CD4-positive, CD25-positive, alpha-beta regulatory T cell (primary cell): ENCODE results near the gene GCH1. TPM values are rescaled to one million over a fixed set of nuclear protein-coding genes. Genes with fewer than 3 reads are reported as not detected.
A peak's percentile ranks its signal among the peaks of the same experiment; 100 is the strongest.

Experiments used
- ATAC-seq, 2 donors: fragments of 150-1000 bp; cut with Tn5 transposase; one replicate each; pipeline ENCODE4 v1.10.0; 2021; ENCODE audit warnings: low read depth in 2 of 2, moderate number of reproducible peaks in 2 of 2, moderate library complexity in 1 of 2
- DNase-seq, 3 donors: peaks; one replicate each; pipeline versions ENCODE4 v3.0.0 to v3.0.0-alpha.2; 2012 to 2022; ENCODE audit warnings: mixed read lengths in 1 of 3
- H3K27ac ChIP-seq: one replicate; pipeline ENCODE4 v1.7.0; 2013; ENCODE audit warnings: mild to moderate bottlenecking, low read length; ENCODE audit not compliant: insufficient read depth, poor library complexity, severe bottlenecking
- H3K27me3 ChIP-seq: one replicate; pipeline ENCODE4 v1.7.0; 2013; ENCODE audit warnings: low read length; ENCODE audit not compliant: control insufficient read depth, insufficient read depth
- H3K36me3 ChIP-seq: one replicate; pipeline ENCODE4 v1.7.0; 2013; ENCODE audit warnings: mild to moderate bottlenecking, low read length, moderate library complexity; ENCODE audit not compliant: control insufficient read depth, insufficient read depth
- H3K4me1 ChIP-seq: 2 replicates; pipeline ENCODE4 v1.7.0; 2013; ENCODE audit warnings: mild to moderate bottlenecking, low read length; ENCODE audit not compliant: insufficient read depth, control insufficient read depth, poor library complexity, severe bottlenecking
- H3K4me3 ChIP-seq: one replicate; pipeline ENCODE4 v1.7.0; 2013; ENCODE audit warnings: low read depth, mild to moderate bottlenecking, low read length, moderate library complexity
- H3K9me3 ChIP-seq, 2 experiments: 1 replicate in 1 of 2; 2 replicates in 1 of 2; pipeline ENCODE4 v1.7.0; 2013; ENCODE audit warnings: low read length in 2 of 2, mild to moderate bottlenecking in 1 of 2, moderate library complexity in 1 of 2; ENCODE audit not compliant: control insufficient read depth in 2 of 2
- H3K27ac Mint-ChIP-seq, 3 donors: one replicate each; pipeline ENCODE4 v1.8.0; 2020 to 2022; ENCODE audit warnings: mild to moderate bottlenecking in 3 of 3, mixed read lengths in 3 of 3, moderate library complexity in 2 of 3
- H3K27me3 Mint-ChIP-seq: one replicate; pipeline ENCODE4 v1.8.0; 2022; ENCODE audit warnings: mild to moderate bottlenecking, mixed read lengths
- H3K36me3 Mint-ChIP-seq: one replicate; pipeline ENCODE4 v1.8.0; 2020; ENCODE audit warnings: mixed read lengths
- H3K4me1 Mint-ChIP-seq, 4 donors: one replicate each; pipeline ENCODE4 v1.8.0; 2020 to 2022; ENCODE audit warnings: mixed read lengths in 4 of 4, mild to moderate bottlenecking in 1 of 4
- H3K4me3 Mint-ChIP-seq, 4 donors: one replicate each; pipeline ENCODE4 v1.8.0; 2020 to 2022; ENCODE audit warnings: mild to moderate bottlenecking in 4 of 4, mixed read lengths in 4 of 4, moderate library complexity in 3 of 4
- H3K9me3 Mint-ChIP-seq, 7 donors: one replicate each; pipeline ENCODE4 v1.8.0; 2020 to 2022; ENCODE audit warnings: mixed read lengths in 7 of 7, mild to moderate bottlenecking in 3 of 7, moderate library complexity in 2 of 7
- polyA plus RNA-seq, 4 donors: library from polyadenylated mRNA; unstranded; fragments of 300-500 nt; fragmentation: Illumina TruSeq; gene quantifications; one replicate each; pipeline ENCODE4 v1.2.3, GENCODE V29; 2021
- total RNA-seq: library from RNA; stranded (reverse); gene quantifications from one replicate; pipeline ENCODE4 v1.2.3, GENCODE V29; 2022

Gene GCH1
- total and polyA plus RNA-seq, 5 donors from 2014 or later, result 41.8 to 63.0 (median 49.5) TPM

DNA sequence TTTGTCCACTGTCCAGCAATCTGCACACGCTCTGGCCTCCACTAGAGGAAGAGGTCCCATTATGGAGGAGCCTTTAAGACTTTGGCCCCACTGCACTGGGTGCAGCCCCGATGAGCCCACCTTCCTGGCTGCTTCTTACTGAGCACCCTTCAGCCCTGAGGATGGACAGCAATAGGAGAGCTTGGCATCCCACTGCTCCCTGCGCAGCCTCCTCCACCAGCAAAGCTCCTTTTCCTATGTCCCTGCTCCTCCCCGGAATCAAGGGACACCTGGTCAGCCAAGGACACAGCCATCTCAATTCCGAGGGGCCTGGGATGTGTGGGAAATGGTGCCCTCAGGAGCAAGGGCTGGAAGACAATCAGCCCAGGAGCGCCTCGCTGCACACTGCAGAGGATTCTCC is 94.7 kb downstream of the GCH1 start:
- no peak overlapping the region for H3K27ac Mint-ChIP-seq

DNA sequence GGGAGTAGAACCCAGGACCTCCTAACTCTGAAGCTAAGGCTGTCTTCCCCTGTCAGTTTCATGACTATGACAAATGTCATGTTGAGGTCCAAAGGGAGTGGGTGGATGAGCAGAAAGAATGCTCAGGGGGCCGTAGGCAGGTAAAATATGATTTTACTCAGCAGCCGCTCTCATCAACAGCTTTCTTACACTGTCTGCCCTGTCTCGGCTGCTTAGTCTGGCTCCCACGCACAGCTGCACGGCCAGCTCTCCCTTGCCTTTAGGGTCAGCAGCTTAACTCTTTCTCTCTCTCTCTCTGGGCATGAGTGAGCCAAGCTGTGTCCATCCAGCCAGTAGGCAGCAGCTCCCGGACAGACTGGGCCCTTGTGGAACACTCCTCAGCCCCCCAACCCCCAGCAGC is 95.2 kb downstream of the GCH1 start:
- Mint-ChIP-seq H3K27ac (no peak overlapping the region), H3K4me1 (peaks cover 0 to 5% (median 2%) of the 10 kb centered on the region in 4 donors), H3K36me3 (no peaks in the 10 kb centered on the region), H3K27me3 (peaks cover 10% of the 10 kb centered on the region), H3K9me3 (no peaks in the 10 kb centered on the region), H3K4me3 (no peak overlapping the region)
- DNase-seq, result no peak
- Histone ChIP-seq H3K27me3 (peaks cover 4% of the 10 kb centered on the region), H3K27ac (no peak overlapping the region), H3K4me1 (no peaks in the 10 kb centered on the region), H3K9me3 (no peaks in the 10 kb centered on the region), H3K36me3 (no peaks in the 10 kb centered on the region), H3K4me3 (no peak overlapping the region)
- no peak for ATAC-seq

More for the DNA sequence above, 94.7 kb downstream of the GCH1 start:
- Mint-ChIP-seq H3K4me3 (no peak overlapping the region), H3K27me3 (peaks cover 14% of the 10 kb centered on the region), H3K4me1 (peaks cover 0 to 5% (median 2%) of the 10 kb centered on the region in 4 donors), H3K9me3 (no peaks in the 10 kb centered on the region), H3K36me3 (no peaks in the 10 kb centered on the region)
- Histone ChIP-seq H3K36me3 (no peaks in the 10 kb centered on the region), H3K27me3 (peaks cover 4% of the 10 kb centered on the region), H3K4me1 (no peaks in the 10 kb centered on the region), H3K9me3 (no peaks in the 10 kb centered on the region), H3K4me3 (no peak overlapping the region), H3K27ac (no peak overlapping the region)
- ATAC-seq, result no peak
- DNase-seq, result no peak

DNA sequence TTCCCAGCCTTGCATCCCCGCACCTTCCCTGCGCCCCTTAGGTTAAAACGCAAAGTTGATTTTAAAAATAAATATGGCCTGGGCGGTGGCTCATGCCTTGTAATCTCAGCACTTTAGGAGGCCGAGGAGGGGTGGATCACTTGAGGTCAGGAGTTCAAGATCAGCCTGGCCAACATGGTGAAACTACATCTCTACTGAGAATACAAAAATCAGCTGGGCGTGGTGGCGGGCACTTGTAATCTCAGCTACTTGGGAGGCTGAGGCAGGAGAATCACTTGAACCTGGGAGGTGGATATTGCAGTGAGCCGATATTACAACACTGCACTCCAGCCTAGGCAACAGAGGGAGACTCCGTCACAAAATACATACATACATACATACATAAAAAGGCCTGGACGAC is 96.0 kb downstream of the GCH1 start:
- Histone ChIP-seq H3K27ac (no peak overlapping the region), H3K36me3 (no peaks in the 10 kb centered on the region), H3K27me3 (peaks cover 4% of the 10 kb centered on the region), H3K4me3 (no peak overlapping the region), H3K9me3 (no peaks in the 10 kb centered on the region), H3K4me1 (no peaks in the 10 kb centered on the region)
- Mint-ChIP-seq H3K27me3 (peaks cover 10% of the 10 kb centered on the region), H3K4me3 (no peak overlapping the region), H3K27ac (peak overlapping the region in 1 of 3 donors; percentile 36), H3K36me3 (no peaks in the 10 kb centered on the region), H3K4me1 (peaks cover 0 to 5% (median 2%) of the 10 kb centered on the region in 4 donors), H3K9me3 (peaks cover 0 to under 1% (median 0%) of the 10 kb centered on the region in 7 donors)
- DNase-seq (no peak), ATAC-seq (no peak)

DNA sequence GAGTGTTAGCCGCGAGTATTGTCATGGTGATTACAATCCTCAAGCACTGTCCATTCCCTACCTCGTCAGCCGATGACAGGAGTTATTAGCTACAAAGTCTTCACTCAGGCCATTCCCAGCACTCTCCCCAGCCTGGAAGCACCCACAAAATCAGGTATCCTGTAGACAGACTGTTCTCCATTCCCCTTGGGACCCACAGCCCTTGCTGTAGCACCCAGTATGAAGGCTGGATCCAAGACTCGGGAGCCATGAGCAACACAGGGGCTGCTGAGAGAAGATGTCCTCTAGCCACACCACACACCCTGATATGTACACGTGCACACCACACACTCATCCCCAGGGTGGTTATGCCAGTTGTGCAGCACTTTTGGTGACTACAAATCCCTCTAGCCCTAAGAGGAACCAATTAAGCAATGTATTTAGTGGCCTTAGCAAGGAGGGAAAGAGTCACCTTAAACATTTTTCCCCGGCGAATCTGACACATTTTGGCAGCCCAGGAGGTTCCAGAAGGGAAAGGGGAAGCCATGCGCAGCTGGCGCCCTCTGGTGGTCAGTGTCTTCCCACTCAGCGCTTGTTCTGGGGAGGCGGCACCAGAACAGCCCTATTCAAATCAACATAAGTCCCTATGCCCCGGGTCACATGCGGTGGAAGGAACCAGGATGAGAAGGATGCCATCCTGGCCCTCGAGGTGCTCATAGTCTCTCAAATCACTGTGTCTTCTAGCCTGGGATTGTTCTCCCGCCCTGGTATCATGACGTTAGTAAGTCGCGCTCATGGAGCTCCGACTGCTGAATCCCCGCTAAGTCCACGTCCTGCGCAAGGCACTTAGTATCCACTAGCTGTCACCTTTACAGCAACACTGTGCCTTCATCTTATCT is 96.9 kb downstream of the GCH1 start:
- Histone ChIP-seq H3K4me1 (no peaks in the 10 kb centered on the region), H3K36me3 (no peaks in the 10 kb centered on the region), H3K4me3 (no peak overlapping the region), H3K27me3 (peaks cover 4% of the 10 kb centered on the region), H3K9me3 (no peaks in the 10 kb centered on the region), H3K27ac (no peak overlapping the region)
- Mint-ChIP-seq H3K27me3 (peaks cover 11% of the 10 kb centered on the region), H3K4me3 (no peak overlapping the region), H3K9me3 (peaks cover 0 to 1% (median 0%) of the 10 kb centered on the region in 7 donors), H3K36me3 (no peaks in the 10 kb centered on the region), H3K4me1 (peaks cover 0 to 5% (median 2%) of the 10 kb centered on the region in 4 donors), H3K27ac (no peak overlapping the region)
- ATAC-seq (peak; percentile 56 to 80), DNase-seq (peak; percentile 40 to 73 (median 54))

DNA sequence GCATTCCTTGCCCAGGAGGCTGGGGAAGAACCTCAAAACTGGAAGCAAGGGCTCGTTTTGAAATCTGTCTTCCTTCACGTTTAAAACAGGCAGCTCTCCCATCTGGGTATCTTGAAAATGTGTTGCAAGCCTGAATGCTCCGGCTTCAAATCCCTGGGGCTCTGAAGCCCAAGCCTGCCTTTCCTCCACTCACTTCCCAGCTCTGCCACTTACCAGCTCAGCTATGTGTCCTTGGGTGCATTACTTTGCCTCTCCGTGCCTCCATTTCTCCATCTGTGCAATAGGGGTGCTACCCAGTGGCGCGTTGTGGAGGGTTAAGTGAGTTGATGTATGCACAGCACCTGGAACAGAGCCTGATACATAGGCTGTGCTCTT is 97.6 kb downstream of the GCH1 start:
- Histone ChIP-seq H3K36me3 (no peaks in the 10 kb centered on the region), H3K27me3 (peaks cover 4% of the 10 kb centered on the region), H3K9me3 (no peaks in the 10 kb centered on the region), H3K27ac (no peak overlapping the region), H3K4me3 (no peak overlapping the region), H3K4me1 (no peaks in the 10 kb centered on the region)
- DNase-seq (no peak), ATAC-seq (no peak)
- H3K9me3 Mint-ChIP-seq, result peaks cover 0 to 1% (median 0%) of the 10 kb centered on the region in 7 donors
- H3K27ac Mint-ChIP-seq, result no peak overlapping the region
- H3K27me3 Mint-ChIP-seq, result peaks cover 17% of the 10 kb centered on the region
- H3K4me3 Mint-ChIP-seq, result no peak overlapping the region
- no peaks in the 10 kb centered on the region for H3K36me3 Mint-ChIP-seq
- H3K4me1 Mint-ChIP-seq, result peaks cover 0 to 5% (median 2%) of the 10 kb centered on the region in 4 donors

DNA sequence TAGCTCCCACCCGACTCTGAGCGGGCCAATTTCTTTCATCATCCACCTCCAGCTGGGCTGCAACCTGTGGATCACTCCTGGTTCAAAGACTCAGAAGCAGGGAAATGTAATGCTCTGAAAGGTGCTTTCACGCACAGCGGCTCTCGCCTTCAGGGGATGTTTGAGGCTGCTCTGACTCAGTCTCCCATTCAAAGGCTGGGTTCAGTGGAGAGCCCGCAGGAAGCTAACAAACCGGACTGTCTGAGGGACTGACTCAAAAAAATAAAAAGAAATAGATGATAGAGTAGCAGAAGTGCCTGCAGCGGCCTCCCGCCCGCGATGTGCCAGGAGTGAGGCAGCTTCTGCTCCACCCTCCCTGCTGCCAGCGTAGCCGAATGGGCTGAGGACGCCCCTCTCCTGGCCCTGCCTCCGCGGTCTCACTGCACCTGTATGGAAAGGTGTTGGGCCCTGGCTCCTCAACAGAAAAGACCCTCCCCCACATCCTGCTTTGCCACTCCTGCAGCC is 98.0 kb downstream of the GCH1 start:
- Mint-ChIP-seq H3K9me3 (peaks cover 0 to 1% (median 0%) of the 10 kb centered on the region in 7 donors), H3K36me3 (no peaks in the 10 kb centered on the region), H3K27ac (no peak overlapping the region), H3K4me3 (no peak overlapping the region), H3K4me1 (peaks cover 0 to 5% (median 2%) of the 10 kb centered on the region in 4 donors), H3K27me3 (peaks cover 21% of the 10 kb centered on the region)
- ATAC-seq (no peak), DNase-seq (no peak)
- H3K27ac ChIP-seq, result no peak overlapping the region
- no peaks in the 10 kb centered on the region for H3K36me3 ChIP-seq
- H3K9me3 ChIP-seq, result no peaks in the 10 kb centered on the region
- H3K4me1 ChIP-seq, result no peaks in the 10 kb centered on the region
- H3K27me3 ChIP-seq, result peaks cover 5% of the 10 kb centered on the region
- no peak overlapping the region for H3K4me3 ChIP-seq

DNA sequence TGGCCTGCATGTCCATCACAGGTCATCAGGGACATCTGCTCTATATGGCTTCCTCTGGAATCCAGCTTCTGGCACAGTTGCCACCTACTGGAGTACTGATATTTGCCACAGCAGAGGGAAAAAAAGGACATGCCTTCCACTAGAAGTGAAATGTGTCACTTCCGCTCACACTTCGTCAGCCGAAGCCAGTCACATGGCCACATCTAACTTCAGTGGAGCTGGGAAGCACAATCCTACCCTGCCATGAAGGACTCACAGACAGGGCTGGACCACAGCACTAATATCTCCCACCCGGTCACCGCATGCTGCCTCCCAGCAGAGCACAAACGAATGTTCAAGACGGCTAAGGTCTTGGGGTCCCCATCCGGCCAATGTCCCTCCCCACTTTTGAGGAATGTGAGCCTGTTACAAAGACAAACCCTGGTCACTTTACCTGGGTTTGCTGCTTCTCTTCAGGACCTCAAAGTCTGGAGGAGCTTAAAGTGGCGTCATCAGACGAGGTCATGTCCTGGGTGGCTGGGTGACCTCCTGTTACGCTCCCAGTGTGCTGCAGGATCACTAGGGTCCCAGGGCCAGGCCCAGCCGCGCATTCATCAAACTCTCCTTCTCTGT is 98.6 kb downstream of the GCH1 start:
- Histone ChIP-seq H3K4me1 (no peaks in the 10 kb centered on the region), H3K4me3 (no peak overlapping the region), H3K27ac (no peak overlapping the region), H3K9me3 (no peaks in the 10 kb centered on the region), H3K27me3 (peaks cover 5% of the 10 kb centered on the region), H3K36me3 (no peaks in the 10 kb centered on the region)
- Mint-ChIP-seq H3K4me1 (peaks cover 0 to 5% (median 2%) of the 10 kb centered on the region in 4 donors), H3K9me3 (peaks cover 0 to 1% (median 0%) of the 10 kb centered on the region in 7 donors), H3K4me3 (no peak overlapping the region), H3K27me3 (peaks cover 19% of the 10 kb centered on the region), H3K27ac (no peak overlapping the region), H3K36me3 (no peaks in the 10 kb centered on the region)
- ATAC-seq (no peak), DNase-seq (no peak)
